HCT116 (cell line): ENCODE data around the gene ST14. TPM values are rescaled to one million over a fixed set of nuclear protein-coding genes. Genes with fewer than 3 reads are reported as not detected.
A peak's percentile ranks its signal among the peaks of the same experiment; 100 is the strongest.

Experiments used
- ATAC-seq: fragments of 200-7000 bp; cut with Tn5 transposase; 2 replicates; pipeline ENCODE4 v1.9.1; 2020; ENCODE audit warnings: mild to moderate bottlenecking, moderate library complexity
- BruUV-seq: library from RNA; stranded (reverse); fragments of 400-500 nt; replicated peaks from 2 replicates; lab custom pipeline; 2021; lab: Mats Ljungman, UMichigan
- CTCF ChIA-PET: fragments of 300-600 bp; sonication (Branson Sonifier 250); formaldehyde crosslinking; loops from one replicate; lab custom pipeline; 2021; ENCODE audit warnings: antibody characterized with exemption; lab: Charles Lee
- POLR2A ChIA-PET: fragments of 300-600, 350-600 bp; sonication (Branson Sonifier 250); formaldehyde crosslinking; loops from one replicate; lab custom pipeline; 2021; ENCODE audit warnings: antibody characterized with exemption; lab: Charles Lee
- RAD21 ChIA-PET, 2 experiments: fragments of 300-600 bp; sonication (Branson Sonifier 250); formaldehyde crosslinking; loops; one replicate each; lab custom pipeline; 2023; ENCODE audit warnings: low total read pairs in 2 of 2; ENCODE audit not compliant: uncharacterized antibody in 2 of 2, unreplicated experiment in 2 of 2, low non-redundant PET in 1 of 2; lab: Charles Lee
- DNase-seq: peaks from one replicate; pipeline ENCODE4 v3.0.0-alpha.2; 2010; ENCODE audit warnings: low read depth, low spot score
- H2AFZ ChIP-seq: fragments of 200-600 bp; shearing (Covaris generic), sonication (generic); 2 replicates; pipeline ENCODE4 v1.6.1; 2017; ENCODE audit warnings: low read depth, mixed run types, mixed read lengths, antibody characterized with exemption, low read length; ENCODE audit not compliant: poor library complexity, severe bottlenecking
- H3K27ac ChIP-seq: 2 replicates; pipeline ENCODE4 v1.5.1; 2012; ENCODE audit warnings: low read depth, low read length
- H3K27me3 ChIP-seq: fragments of 200-600 bp; sonication (generic); 2 replicates; pipeline ENCODE4 v1.6.1; 2016; ENCODE audit warnings: mixed run types, low read length, mixed read lengths; ENCODE audit not compliant: insufficient read depth
- H3K36me3 ChIP-seq, 2 experiments: fragments of 200-500 bp in 1 of 2; fragments of 200-600 bp in 1 of 2; sonication (Bioruptor generic) in 1 of 2; sonication (generic) in 1 of 2; 2 replicates each; pipeline versions ENCODE4 v1.5.1 to v1.6.1; 2014 to 2016; ENCODE audit warnings: low read length in 2 of 2, inconsistent platforms in 1 of 2, mixed read lengths in 1 of 2, mixed run types in 1 of 2; ENCODE audit not compliant: insufficient read depth in 2 of 2, control insufficient read depth in 1 of 2
- H3K4me1 ChIP-seq, 2 experiments: fragments of 200-600 bp in 1 of 2; sonication (generic) in 1 of 2; 2 replicates each; pipeline versions ENCODE4 v1.5.1 to v1.6.1; 2012 to 2017; ENCODE audit warnings: low read length in 2 of 2, inconsistent platforms in 1 of 2, mild to moderate bottlenecking in 1 of 2, mixed read lengths in 1 of 2, mixed run types in 1 of 2, moderate library complexity in 1 of 2; ENCODE audit not compliant: insufficient read depth in 2 of 2, control insufficient read depth in 1 of 2
- H3K4me2 ChIP-seq: fragments of 200-600 bp; sonication (generic); 2 replicates; pipeline ENCODE4 v1.6.1; 2017; ENCODE audit warnings: mixed run types, low read length, mixed read lengths
- H3K4me3 ChIP-seq, 2 experiments: fragments of 200-600 bp in 1 of 2; sonication (generic) in 1 of 2; replicated peaks in 1 of 2; 2 replicates each; pipeline ENCODE4 v1.5.1; 2011 to 2016; ENCODE audit warnings: low read length in 2 of 2, control low read depth in 1 of 2, low read depth in 1 of 2, mild to moderate bottlenecking in 1 of 2, mixed read lengths in 1 of 2, mixed run types in 1 of 2
- H3K79me2 ChIP-seq: fragments of 200-600 bp; sonication (generic); 2 replicates; pipeline ENCODE4 v1.6.1; 2017; ENCODE audit warnings: mild to moderate bottlenecking, mixed run types, low read length, moderate library complexity, mixed read lengths; ENCODE audit not compliant: insufficient read depth
- H3K9ac ChIP-seq: fragments of 200-600 bp; sonication (generic); 2 replicates; pipeline ENCODE4 v1.6.1; 2016; ENCODE audit warnings: low read length, mixed read lengths
- H3K9me2 ChIP-seq: fragments of 200-600 bp; sonication (generic), shearing (Covaris generic); 2 replicates; pipeline ENCODE4 v1.6.1; 2017; ENCODE audit warnings: mixed run types, mild to moderate bottlenecking, moderate library complexity; ENCODE audit not compliant: insufficient read depth
- H3K9me3 ChIP-seq, 2 experiments: fragments of 200-500 bp in 1 of 2; fragments of 200-600 bp in 1 of 2; sonication (Bioruptor generic) in 1 of 2; sonication (generic) in 1 of 2; 2 replicates each; pipeline ENCODE4 v1.6.1; 2014 to 2017; ENCODE audit warnings: low read length in 2 of 2, mixed read lengths in 2 of 2, inconsistent platforms in 1 of 2, low read depth in 1 of 2, mild to moderate bottlenecking in 1 of 2, mixed run types in 1 of 2, moderate library complexity in 1 of 2; ENCODE audit not compliant: control insufficient read depth in 1 of 2, insufficient read depth in 1 of 2
- H4K20me1 ChIP-seq: fragments of 200-600 bp; sonication (generic), shearing (Covaris generic); 2 replicates; pipeline ENCODE4 v1.6.1; 2017; ENCODE audit warnings: mixed run types, mild to moderate bottlenecking, moderate library complexity; ENCODE audit not compliant: insufficient read depth
- CEBPB ChIP-seq: IDR thresholded peaks from 2 replicates; pipeline ENCODE4 v1.6.1; 2012; ENCODE audit warnings: low read depth
- ELF1 ChIP-seq: IDR thresholded peaks from 2 replicates; pipeline ENCODE4 v1.6.1; 2012; ENCODE audit warnings: low read depth, borderline replicate concordance
- JUND ChIP-seq: IDR thresholded peaks from 2 replicates; pipeline ENCODE4 v1.6.1; 2012
- POLR2A ChIP-seq: IDR thresholded peaks from 2 replicates; pipeline ENCODE4 v1.7.0; 2011; ENCODE audit warnings: borderline replicate concordance; ENCODE audit not compliant: insufficient read depth, insufficient read length; ENCODE audit errors: extremely low read depth
- POLR2AphosphoS5 ChIP-seq: IDR thresholded peaks from 2 replicates; pipeline ENCODE4 v1.6.1; 2011; ENCODE audit warnings: mild to moderate bottlenecking, low read depth, low read length, moderate library complexity
- RAD21 ChIP-seq: IDR thresholded peaks from 2 replicates; pipeline ENCODE4 v1.6.1; 2012; ENCODE audit warnings: low read depth, mild to moderate bottlenecking
- REST ChIP-seq: IDR thresholded peaks from 2 replicates; pipeline ENCODE4 v1.6.1; 2012; ENCODE audit warnings: low read depth
- SIN3A ChIP-seq: IDR thresholded peaks from 2 replicates; pipeline ENCODE4 v1.6.1; 2012; ENCODE audit warnings: low read depth
- SP1 ChIP-seq: IDR thresholded peaks from 2 replicates; pipeline ENCODE4 v1.6.1; 2012; ENCODE audit warnings: low read depth
- SRF ChIP-seq: IDR thresholded peaks from 2 replicates; pipeline ENCODE4 v1.6.1; 2012; ENCODE audit warnings: low read depth
- ZNF274 ChIP-seq: fragments of 200-500 bp; sonication (Bioruptor generic); IDR thresholded peaks from 2 replicates; pipeline ENCODE4 v1.6.1; 2014; ENCODE audit warnings: mild to moderate bottlenecking, low read depth, low read length, inconsistent platforms
- intact Hi-C: fragments of 100-400 bp; cut with micrococcal nuclease; formaldehyde crosslinking; loops from 2 replicates; pipeline ENCODE4 v1.10.0; 2022
- total RNA-seq: library from RNA; stranded (reverse); gene quantifications from one replicate; pipeline ENCODE4 v1.2.1, GENCODE V29; 2021; ENCODE audit not compliant: unreplicated experiment
- TF ChIP-seq, protein P1 (sequence below), 3 experiments: fragments of 200-600 bp in 1 of 3; sonication (generic) in 1 of 3; IDR thresholded peaks in 2 of 3; conservative IDR thresholded peaks in 1 of 3; 2 replicates each; pipeline ENCODE4 v1.5.1; 2012 to 2017; ENCODE audit warnings: low read depth in 2 of 3, low read length in 2 of 3, antibody characterized with exemption in 1 of 3, borderline replicate concordance in 1 of 3, control low read depth in 1 of 3, mild to moderate bottlenecking in 1 of 3, mixed read lengths in 1 of 3, mixed run types in 1 of 3, moderate library complexity in 1 of 3; ENCODE audit not compliant: insufficient read depth in 1 of 3
- TF ChIP-seq, protein P2 (sequence below): IDR thresholded peaks from 2 replicates; pipeline ENCODE4 v1.6.1; 2012

The ST14 gene
- total RNA-seq, 1 experiment from 2014 or later = 107 TPM

- DNase-seq = no peak
- H2AFZ ChIP-seq = no peak overlapping the region
- ChIA-PET CTCF (interaction anchor here (1.0 kb wide), 1 partner anchor 242 kb away, joined by 3 read pairs; no protein-coding TSS in a partner anchor), RAD21 (no interaction called here), POLR2A (no interaction called here)
- peaks cover 36 to 72% of the 10 kb centered on the region in 2 experiments for H3K4me1 ChIP-seq
- no peak overlapping the region for H3K27ac ChIP-seq
- no TSS peak for BruUV-seq
- no peaks in the 10 kb centered on the region for H3K9me3 ChIP-seq
- intact Hi-C loops = no loop called here
- 0 out of 4 replicates have a peak overlapping the region, but pooled peaks of 1 of the 2 experiments have one; percentile 18 for H3K4me3 ChIP-seq
- no peaks in the 10 kb centered on the region for H3K27me3 ChIP-seq
- no peaks in the 10 kb centered on the region for H3K9me2 ChIP-seq
- H3K79me2 ChIP-seq = peaks cover 96% of the 10 kb centered on the region
- H3K4me2 ChIP-seq = peak overlapping the region; percentile 64
- peak; percentile 61 for ATAC-seq
- H4K20me1 ChIP-seq = peaks cover 16% of the 10 kb centered on the region; the same call in 1 of the 2 replicates
- H3K36me3 ChIP-seq = 0 out of 4 replicates have a peak, but pooled peaks cover 0 to 5% of the 10 kb centered on the region in 2 experiments
- H3K9ac ChIP-seq = no peak overlapping the region
- TF ChIP-seq, protein P1, sequence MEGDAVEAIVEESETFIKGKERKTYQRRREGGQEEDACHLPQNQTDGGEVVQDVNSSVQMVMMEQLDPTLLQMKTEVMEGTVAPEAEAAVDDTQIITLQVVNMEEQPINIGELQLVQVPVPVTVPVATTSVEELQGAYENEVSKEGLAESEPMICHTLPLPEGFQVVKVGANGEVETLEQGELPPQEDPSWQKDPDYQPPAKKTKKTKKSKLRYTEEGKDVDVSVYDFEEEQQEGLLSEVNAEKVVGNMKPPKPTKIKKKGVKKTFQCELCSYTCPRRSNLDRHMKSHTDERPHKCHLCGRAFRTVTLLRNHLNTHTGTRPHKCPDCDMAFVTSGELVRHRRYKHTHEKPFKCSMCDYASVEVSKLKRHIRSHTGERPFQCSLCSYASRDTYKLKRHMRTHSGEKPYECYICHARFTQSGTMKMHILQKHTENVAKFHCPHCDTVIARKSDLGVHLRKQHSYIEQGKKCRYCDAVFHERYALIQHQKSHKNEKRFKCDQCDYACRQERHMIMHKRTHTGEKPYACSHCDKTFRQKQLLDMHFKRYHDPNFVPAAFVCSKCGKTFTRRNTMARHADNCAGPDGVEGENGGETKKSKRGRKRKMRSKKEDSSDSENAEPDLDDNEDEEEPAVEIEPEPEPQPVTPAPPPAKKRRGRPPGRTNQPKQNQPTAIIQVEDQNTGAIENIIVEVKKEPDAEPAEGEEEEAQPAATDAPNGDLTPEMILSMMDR (IDR thresholded peaks at IDR 0.05 in 2 of 3, conservative IDR thresholded peaks at IDR 0.05 in 1 of 3; ENCODE audit: borderline replicate concordance in 1 of 3, insufficient read depth in 1 of 3, low read depth in 2 of 3, low read length in 2 of 3) = no peak
- no peak for TF ChIP-seq SP1
- TF ChIP-seq CEBPB = no peak
- no peak for TF ChIP-seq REST
- no peak for TF ChIP-seq POLR2A
- TF ChIP-seq RAD21 = no peak
- no peak for TF ChIP-seq POLR2AphosphoS5
- TF ChIP-seq SIN3A = no peak
- TF ChIP-seq ZNF274 = no peak
- TF ChIP-seq JUND = no peak
- no peak for TF ChIP-seq ELF1
- TF ChIP-seq SRF = no peak
- TF ChIP-seq, protein P2, sequence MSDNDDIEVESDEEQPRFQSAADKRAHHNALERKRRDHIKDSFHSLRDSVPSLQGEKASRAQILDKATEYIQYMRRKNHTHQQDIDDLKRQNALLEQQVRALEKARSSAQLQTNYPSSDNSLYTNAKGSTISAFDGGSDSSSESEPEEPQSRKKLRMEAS = no peak
These were observed 6.2 kb downstream of the ST14 start for GRCh38 chr11:130165601-130166456.
